H1 (cell line): ENCODE results near the gene OR52E5. TPM values are rescaled to one million over a fixed set of nuclear protein-coding genes. Genes with fewer than 3 reads are reported as not detected.
A peak's percentile ranks its signal among the peaks of the same experiment; 100 is the strongest.

Experiments
- CTCF ChIA-PET: fragments of 300-600 bp; sonication (Branson Sonifier 250); formaldehyde crosslinking; loops from one replicate; lab custom pipeline; 2021; ENCODE audit not compliant: partially characterized antibody; lab: Charles Lee
- POLR2A ChIA-PET: fragments of 300-600 bp; sonication (Branson Sonifier 250); formaldehyde crosslinking; loops from one replicate; lab custom pipeline; 2021; ENCODE audit warnings: inconsistent platforms; ENCODE audit not compliant: partially characterized antibody; lab: Charles Lee
- DNase-seq, 2 experiments: peaks; one replicate each; pipeline versions ENCODE4 v3.0.0 to v3.0.0-alpha.2; 2010 to 2022; ENCODE audit warnings: low spot score in 2 of 2, low read depth in 1 of 2, mixed read lengths in 1 of 2
- FAIRE-seq: peaks from 2 replicates; lab custom pipeline; 2011; peaks lifted over from hg19 to GRCh38; lab: Jason Lieb, UNC
- H2AFZ ChIP-seq: 2 replicates; pipeline ENCODE4 v1.8.1; 2012; ENCODE audit warnings: low read length, inconsistent platforms
- H2AK5ac ChIP-seq: 2 replicates; pipeline ENCODE4 v1.6.1; 2013; ENCODE audit warnings: low read depth, low read length
- H2BK120ac ChIP-seq: replicated peaks from 2 replicates; pipeline ENCODE3; 2013; ENCODE audit warnings: low read depth, low read length, inconsistent platforms
- H2BK12ac ChIP-seq: 2 replicates; pipeline ENCODE4 v1.6.1; 2013; ENCODE audit warnings: low read depth, low read length
- H2BK15ac ChIP-seq: 2 replicates; pipeline ENCODE4 v1.6.1; 2013; ENCODE audit warnings: low read length
- H2BK20ac ChIP-seq: 2 replicates; pipeline ENCODE4 v1.6.1; 2013; ENCODE audit warnings: low read length
- H2BK5ac ChIP-seq: 2 replicates; pipeline ENCODE4 v1.6.1; 2013; ENCODE audit warnings: low read depth, low read length
- H3K14ac ChIP-seq: 2 replicates; pipeline ENCODE4 v1.6.1; 2013; ENCODE audit warnings: inconsistent platforms; ENCODE audit not compliant: insufficient read length
- H3K18ac ChIP-seq: 2 replicates; pipeline ENCODE4 v1.6.1; 2013; ENCODE audit warnings: low read length; ENCODE audit errors: extremely low read depth
- H3K23ac ChIP-seq: 2 replicates; pipeline ENCODE4 v1.6.1; 2013; ENCODE audit warnings: inconsistent platforms; ENCODE audit not compliant: insufficient read length
- H3K23me2 ChIP-seq: 2 replicates; pipeline ENCODE4 v1.6.1; 2013; ENCODE audit warnings: low read depth, low read length
- H3K27ac ChIP-seq: 2 replicates; pipeline ENCODE4 v1.6.1; 2011; ENCODE audit warnings: low read depth, low read length, inconsistent platforms
- H3K27me3 ChIP-seq, 4 experiments: replicated peaks in 1 of 4; 1 replicate in 1 of 4; 2 replicates in 3 of 4; pipeline versions ENCODE4 v1.6.1 to v1.8.1; 2011 to 2013; ENCODE audit warnings: low read length in 3 of 4, mild to moderate bottlenecking in 3 of 4, inconsistent platforms in 2 of 4, mixed read lengths in 2 of 4, moderate library complexity in 1 of 4; ENCODE audit not compliant: control insufficient read depth in 3 of 4, insufficient read depth in 3 of 4; ENCODE audit errors: extremely low read depth in 1 of 4
- H3K36me3 ChIP-seq, 4 experiments: 2 replicates each; pipeline versions ENCODE4 v1.6.1 to v1.8.1; 2011 to 2013; ENCODE audit warnings: mild to moderate bottlenecking in 4 of 4, low read length in 3 of 4, moderate library complexity in 2 of 4, control low read depth in 1 of 4, inconsistent platforms in 1 of 4; ENCODE audit not compliant: insufficient read depth in 4 of 4, control insufficient read depth in 2 of 4
- H3K4ac ChIP-seq: replicated peaks from 2 replicates; pipeline ENCODE3; 2013; ENCODE audit warnings: low read length, low read depth, mixed read lengths, inconsistent platforms; ENCODE audit not compliant: insufficient read length
- H3K4me1 ChIP-seq, 4 experiments: replicated peaks in 1 of 4; 1 replicate in 1 of 4; 2 replicates in 3 of 4; pipeline versions ENCODE4 v1.6.1 to v1.8.1; 2011 to 2013; ENCODE audit warnings: low read length in 3 of 4, inconsistent platforms in 2 of 4, mixed read lengths in 1 of 4; ENCODE audit not compliant: insufficient read depth in 4 of 4, control insufficient read depth in 3 of 4
- H3K4me2 ChIP-seq, 2 experiments: 2 replicates each; pipeline versions ENCODE4 v1.6.1 to v1.8.1; 2011 to 2013; ENCODE audit warnings: low read depth in 2 of 2, low read length in 2 of 2, control low read depth in 1 of 2, inconsistent platforms in 1 of 2, mild to moderate bottlenecking in 1 of 2; ENCODE audit not compliant: insufficient read depth in 1 of 2
- H3K4me3 ChIP-seq, 4 experiments: fragments of 200-600, 300-600 bp in 1 of 4; sonication (generic), shearing (Covaris generic), sonication (Bioruptor Twin) in 1 of 4; 2 replicates each; pipeline versions ENCODE4 v1.5.1 to v1.8.1; 2011 to 2016; ENCODE audit warnings: low read length in 4 of 4, low read depth in 3 of 4, control low read depth in 2 of 4, inconsistent platforms in 2 of 4, mild to moderate bottlenecking in 2 of 4, mixed read lengths in 1 of 4, moderate library complexity in 1 of 4; ENCODE audit not compliant: insufficient read depth in 2 of 4; ENCODE audit errors: extremely low read depth in 1 of 4
- H3K56ac ChIP-seq: replicated peaks from 2 replicates; pipeline ENCODE3; 2013; ENCODE audit warnings: low read depth, mild to moderate bottlenecking, mixed read lengths, low read length, inconsistent platforms; ENCODE audit not compliant: insufficient read length
- H3K79me1 ChIP-seq: 2 replicates; pipeline ENCODE4 v1.6.1; 2013; ENCODE audit warnings: low read depth, low read length, control low read depth
- H3K79me2 ChIP-seq, 2 experiments: 2 replicates each; pipeline versions ENCODE4 v1.6.1 to v1.8.1; 2012 to 2013; ENCODE audit warnings: low read length in 2 of 2, mild to moderate bottlenecking in 2 of 2, inconsistent platforms in 1 of 2; ENCODE audit not compliant: insufficient read depth in 2 of 2, control insufficient read depth in 1 of 2
- H3K9ac ChIP-seq, 4 experiments: replicated peaks in 1 of 4; 1 replicate in 1 of 4; 2 replicates in 3 of 4; pipeline versions ENCODE4 v1.6.1 to v1.8.1; 2011 to 2013; ENCODE audit warnings: low read depth in 3 of 4, low read length in 3 of 4, control low read depth in 2 of 4, mild to moderate bottlenecking in 2 of 4, moderate library complexity in 2 of 4, inconsistent platforms in 1 of 4; ENCODE audit errors: extremely low read depth in 1 of 4
- H3K9me3 ChIP-seq, 2 experiments: 2 replicates each; pipeline versions ENCODE4 v1.6.1 to v1.8.1; 2012 to 2013; ENCODE audit warnings: mild to moderate bottlenecking in 2 of 2, moderate library complexity in 2 of 2, control low read depth in 1 of 2, inconsistent platforms in 1 of 2, low read depth in 1 of 2, low read length in 1 of 2, mixed read lengths in 1 of 2; ENCODE audit not compliant: insufficient read depth in 2 of 2
- H4K20me1 ChIP-seq, 2 experiments: replicated peaks in 1 of 2; 2 replicates each; pipeline versions ENCODE3 to v1.8.1; 2011 to 2013; ENCODE audit warnings: inconsistent platforms in 2 of 2, low read length in 2 of 2, mild to moderate bottlenecking in 1 of 2; ENCODE audit not compliant: insufficient read depth in 2 of 2, control insufficient read depth in 1 of 2
- H4K5ac ChIP-seq: 2 replicates; pipeline ENCODE4 v1.6.1; 2013; ENCODE audit warnings: low read length, low read depth, mixed read lengths, inconsistent platforms; ENCODE audit not compliant: insufficient read length
- H4K8ac ChIP-seq: 2 replicates; pipeline ENCODE4 v1.8.0; 2013; ENCODE audit warnings: mild to moderate bottlenecking, moderate library complexity, low read length, inconsistent platforms; ENCODE audit not compliant: insufficient read depth; ENCODE audit errors: extremely low read depth
- H4K91ac ChIP-seq: replicated peaks from 2 replicates; pipeline ENCODE3; 2013; ENCODE audit warnings: low read length, mixed read lengths, inconsistent platforms; ENCODE audit not compliant: insufficient read length
- BACH1 ChIP-seq: IDR thresholded peaks from 2 replicates; pipeline ENCODE4 v1.6.1; 2012; ENCODE audit warnings: low read length, improper control_type of control experiment
- MAFK ChIP-seq: IDR thresholded peaks from 2 replicates; pipeline ENCODE4 v1.6.1; 2012; ENCODE audit warnings: low read depth, mild to moderate bottlenecking, improper control_type of control experiment, low read length
- RNF2 ChIP-seq: fragments of 200-900, 300-1000 bp; sonication (generic); IDR thresholded peaks from 2 replicates; pipeline ENCODE4 v1.7.1; 2016; ENCODE audit warnings: borderline replicate concordance, low read depth, mild to moderate bottlenecking, antibody characterized with exemption, low read length; ENCODE audit not compliant: poor library complexity, severe bottlenecking; ENCODE audit errors: missing control alignments
- YY1 ChIP-seq: IDR thresholded peaks from 2 replicates; pipeline ENCODE4 v1.6.1; 2011; ENCODE audit warnings: low read depth, mild to moderate bottlenecking, low read length
- WGBS, 2 experiments: shearing (Covaris generic) in 1 of 2; methylation state at CpG; one replicate each; pipeline versions ENCODE4 v1.1.6 to v1.1.7; 2013 to 2015; ENCODE audit warnings: low lambda C conversion rate in 2 of 2, mixed read lengths in 2 of 2, inconsistent platforms in 1 of 2, low coverage in 1 of 2, missing lambda C conversion rate in 1 of 2; ENCODE audit not compliant: insufficient replicate concordance in 2 of 2, insufficient coverage in 1 of 2, insufficient read length in 1 of 2; ENCODE audit errors: extremely low coverage in 1 of 2, missing lambda C conversion rate in 1 of 2; 5-methylcytosine and 5-hydroxymethylcytosine counted together
- polyA plus RNA-seq, 7 experiments: library from polyadenylated mRNA; depleted of rRNA in 3 of 7; stranded (reverse) in 5 of 7; unstranded in 2 of 7; fragments of >200 nt in 5 of 7; fragments of 200-250 nt in 2 of 7; gene quantifications; 1 replicate in 5 of 7; 2 replicates in 1 of 7; 4 replicates in 1 of 7; pipeline versions ENCODE4 v1.2.1 to v1.2.3, GENCODE V29; 2011 to 2013; ENCODE audit warnings: missing spikeins in 2 of 7, mixed read lengths in 2 of 7
- total RNA-seq: library from RNA; stranded (reverse); fragmentation: NEBNext Ultra II Directional; extraction: Animal tissue kit (Norgen Biotek cat#: 25700); gene quantifications from 2 replicates; pipeline ENCODE4 v1.2.1, GENCODE V29; 2021
- TF ChIP-seq, protein P1 (sequence below): IDR thresholded peaks from 2 replicates; pipeline ENCODE4 v1.6.1; 2012; ENCODE audit warnings: low read length, inconsistent platforms
- TF ChIP-seq, protein P2 (sequence below): IDR thresholded peaks from 2 replicates; pipeline ENCODE4 v1.6.1; 2012; ENCODE audit warnings: inconsistent platforms
- TF ChIP-seq, protein P3 (sequence below): IDR thresholded peaks from 2 replicates; pipeline ENCODE4 v1.6.1; 2012; ENCODE audit warnings: inconsistent platforms
- TF ChIP-seq, protein P4 (sequence below), 3 experiments: IDR thresholded peaks; 1 replicate in 2 of 3; 2 replicates in 1 of 3; pipeline versions ENCODE4 v1.5.1 to v1.6.1; 2011; ENCODE audit warnings: low read length in 3 of 3, mild to moderate bottlenecking in 3 of 3, inconsistent platforms in 2 of 3, low read depth in 1 of 3, moderate library complexity in 1 of 3; ENCODE audit not compliant: insufficient read depth in 1 of 3; ENCODE audit errors: control extremely low read depth in 1 of 3

Gene OR52E5
- total and polyA plus RNA-seq, 2 of the 8 experiments (the other 6 are each of a cell fraction or from before 2014, with no cell fraction given) = not detected

DNA sequence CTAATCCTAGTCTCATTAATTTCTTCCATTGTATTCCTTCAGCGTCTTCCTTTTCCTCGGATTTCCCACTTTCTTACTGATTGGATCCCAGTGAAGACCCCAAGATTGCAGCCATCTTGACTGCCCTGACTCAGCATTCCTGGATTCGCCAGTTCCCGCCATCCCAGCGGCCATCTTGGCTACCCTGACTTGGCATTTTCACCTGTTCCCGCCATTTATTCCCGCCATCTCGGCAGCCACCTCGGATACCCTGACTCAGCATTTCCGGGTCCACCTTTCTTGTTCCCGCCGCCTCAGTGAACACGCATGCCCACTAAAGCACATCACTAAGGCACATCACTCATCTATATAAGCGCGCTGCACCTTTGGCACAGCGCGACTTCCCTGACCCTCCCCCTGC is 35.3 kb downstream of the OR52E5 start:
- Histone ChIP-seq H3K4me3 (no peak overlapping the region), H4K5ac (no peak overlapping the region), H4K8ac (no peak overlapping the region), H3K9ac (no peak overlapping the region), H4K20me1 (no peaks in the 10 kb centered on the region), H2BK15ac (no peak overlapping the region), H3K18ac (no peak overlapping the region), H2AK5ac (no peak overlapping the region), H3K14ac (no peak overlapping the region), H3K27ac (no peak overlapping the region), H3K23me2 (0 out of 2 replicates have a peak, but pooled peaks cover 1% of the 10 kb centered on the region), H3K56ac (no peak overlapping the region), H3K23ac (no peak overlapping the region), H3K4me1 (no peaks in the 10 kb centered on the region), H3K36me3 (no peaks in the 10 kb centered on the region), H3K9me3 (peaks cover 0 to 10% of the 10 kb centered on the region in 2 experiments; a peak in 2 of 4 replicates), H3K4ac (no peak overlapping the region), H2AFZ (no peak overlapping the region), H2BK12ac (no peak overlapping the region), H2BK20ac (no peak overlapping the region), H3K79me2 (no peaks in the 10 kb centered on the region), H4K91ac (no peak overlapping the region), H3K27me3 (no peaks in the 10 kb centered on the region; a peak in 2 of 7 replicates), H2BK120ac (no peak overlapping the region), H2BK5ac (no peak overlapping the region), H3K79me1 (no peaks in the 10 kb centered on the region), H3K4me2 (no peak overlapping the region)
- DNase-seq (no peak), FAIRE-seq (no peak)
- 97% methylated on average over 17 of the region's 17 CpGs; no CpG with 5 or more reads in 1 of the 2 experiments for WGBS, 2 experiments
- ChIA-PET CTCF (no interaction called here), POLR2A (no interaction called here)
- TF ChIP-seq YY1 (peak; percentile 89), BACH1 (peak; percentile 97), RNF2 (no peak), MAFK (peak; percentile 91)
- TF ChIP-seq, protein P1, sequence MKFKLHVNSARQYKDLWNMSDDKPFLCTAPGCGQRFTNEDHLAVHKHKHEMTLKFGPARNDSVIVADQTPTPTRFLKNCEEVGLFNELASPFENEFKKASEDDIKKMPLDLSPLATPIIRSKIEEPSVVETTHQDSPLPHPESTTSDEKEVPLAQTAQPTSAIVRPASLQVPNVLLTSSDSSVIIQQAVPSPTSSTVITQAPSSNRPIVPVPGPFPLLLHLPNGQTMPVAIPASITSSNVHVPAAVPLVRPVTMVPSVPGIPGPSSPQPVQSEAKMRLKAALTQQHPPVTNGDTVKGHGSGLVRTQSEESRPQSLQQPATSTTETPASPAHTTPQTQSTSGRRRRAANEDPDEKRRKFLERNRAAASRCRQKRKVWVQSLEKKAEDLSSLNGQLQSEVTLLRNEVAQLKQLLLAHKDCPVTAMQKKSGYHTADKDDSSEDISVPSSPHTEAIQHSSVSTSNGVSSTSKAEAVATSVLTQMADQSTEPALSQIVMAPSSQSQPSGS = no peak
- TF ChIP-seq, protein P2, sequence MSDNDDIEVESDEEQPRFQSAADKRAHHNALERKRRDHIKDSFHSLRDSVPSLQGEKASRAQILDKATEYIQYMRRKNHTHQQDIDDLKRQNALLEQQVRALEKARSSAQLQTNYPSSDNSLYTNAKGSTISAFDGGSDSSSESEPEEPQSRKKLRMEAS = no peak
- TF ChIP-seq, protein P3, sequence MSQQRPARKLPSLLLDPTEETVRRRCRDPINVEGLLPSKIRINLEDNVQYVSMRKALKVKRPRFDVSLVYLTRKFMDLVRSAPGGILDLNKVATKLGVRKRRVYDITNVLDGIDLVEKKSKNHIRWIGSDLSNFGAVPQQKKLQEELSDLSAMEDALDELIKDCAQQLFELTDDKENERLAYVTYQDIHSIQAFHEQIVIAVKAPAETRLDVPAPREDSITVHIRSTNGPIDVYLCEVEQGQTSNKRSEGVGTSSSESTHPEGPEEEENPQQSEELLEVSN = peak; percentile 91
- TF ChIP-seq, protein P4, sequence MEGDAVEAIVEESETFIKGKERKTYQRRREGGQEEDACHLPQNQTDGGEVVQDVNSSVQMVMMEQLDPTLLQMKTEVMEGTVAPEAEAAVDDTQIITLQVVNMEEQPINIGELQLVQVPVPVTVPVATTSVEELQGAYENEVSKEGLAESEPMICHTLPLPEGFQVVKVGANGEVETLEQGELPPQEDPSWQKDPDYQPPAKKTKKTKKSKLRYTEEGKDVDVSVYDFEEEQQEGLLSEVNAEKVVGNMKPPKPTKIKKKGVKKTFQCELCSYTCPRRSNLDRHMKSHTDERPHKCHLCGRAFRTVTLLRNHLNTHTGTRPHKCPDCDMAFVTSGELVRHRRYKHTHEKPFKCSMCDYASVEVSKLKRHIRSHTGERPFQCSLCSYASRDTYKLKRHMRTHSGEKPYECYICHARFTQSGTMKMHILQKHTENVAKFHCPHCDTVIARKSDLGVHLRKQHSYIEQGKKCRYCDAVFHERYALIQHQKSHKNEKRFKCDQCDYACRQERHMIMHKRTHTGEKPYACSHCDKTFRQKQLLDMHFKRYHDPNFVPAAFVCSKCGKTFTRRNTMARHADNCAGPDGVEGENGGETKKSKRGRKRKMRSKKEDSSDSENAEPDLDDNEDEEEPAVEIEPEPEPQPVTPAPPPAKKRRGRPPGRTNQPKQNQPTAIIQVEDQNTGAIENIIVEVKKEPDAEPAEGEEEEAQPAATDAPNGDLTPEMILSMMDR (IDR thresholded peaks at IDR 0.05; ENCODE audit: control extremely low read depth in 1 of 3, insufficient read depth in 1 of 3, low read depth in 1 of 3, low read length in 3 of 3) = no peak
